GM12873 (cell line): Measurements from ENCODE around the gene CD151.

Source experiments
- TF ChIP-seq, protein P1 (sequence below): IDR thresholded peaks from 2 replicates; pipeline ENCODE4 v1.5.1; 2012; ENCODE audit warnings: low read depth, mild to moderate bottlenecking, moderate library complexity, low read length, control low read depth; ENCODE audit not compliant: insufficient read depth; ENCODE audit errors: missing control alignments

The CD151 gene

DNA sequence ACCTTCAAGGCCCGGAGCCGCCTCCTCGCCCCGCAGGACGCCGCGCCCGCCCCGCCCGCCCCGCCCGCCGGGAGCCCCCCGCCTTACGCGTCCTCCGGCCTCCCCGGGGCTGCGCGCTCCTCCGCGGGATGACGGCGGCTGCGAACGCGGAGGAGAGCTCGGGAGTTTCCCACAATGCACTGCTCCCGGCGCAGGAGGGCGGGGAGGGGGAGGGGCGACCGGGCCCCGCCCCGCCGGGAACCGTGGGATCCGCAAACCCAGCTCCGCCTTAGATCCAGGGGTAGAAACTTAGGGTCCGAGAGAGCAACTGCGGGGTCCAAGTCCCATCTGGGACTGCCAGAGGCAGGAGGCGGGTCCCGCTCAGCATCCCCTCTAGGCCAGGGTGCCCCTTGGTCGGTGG, 42.8 kb upstream of the CD151 start, which contains the start of gene CEND1:
Gene CEND1, minus strand, starts transcription at position 148 of the 400 bp plus-strand sequence. CDS start 1,514 bp downstream, outside the sequence.
- TF ChIP-seq, protein P1, sequence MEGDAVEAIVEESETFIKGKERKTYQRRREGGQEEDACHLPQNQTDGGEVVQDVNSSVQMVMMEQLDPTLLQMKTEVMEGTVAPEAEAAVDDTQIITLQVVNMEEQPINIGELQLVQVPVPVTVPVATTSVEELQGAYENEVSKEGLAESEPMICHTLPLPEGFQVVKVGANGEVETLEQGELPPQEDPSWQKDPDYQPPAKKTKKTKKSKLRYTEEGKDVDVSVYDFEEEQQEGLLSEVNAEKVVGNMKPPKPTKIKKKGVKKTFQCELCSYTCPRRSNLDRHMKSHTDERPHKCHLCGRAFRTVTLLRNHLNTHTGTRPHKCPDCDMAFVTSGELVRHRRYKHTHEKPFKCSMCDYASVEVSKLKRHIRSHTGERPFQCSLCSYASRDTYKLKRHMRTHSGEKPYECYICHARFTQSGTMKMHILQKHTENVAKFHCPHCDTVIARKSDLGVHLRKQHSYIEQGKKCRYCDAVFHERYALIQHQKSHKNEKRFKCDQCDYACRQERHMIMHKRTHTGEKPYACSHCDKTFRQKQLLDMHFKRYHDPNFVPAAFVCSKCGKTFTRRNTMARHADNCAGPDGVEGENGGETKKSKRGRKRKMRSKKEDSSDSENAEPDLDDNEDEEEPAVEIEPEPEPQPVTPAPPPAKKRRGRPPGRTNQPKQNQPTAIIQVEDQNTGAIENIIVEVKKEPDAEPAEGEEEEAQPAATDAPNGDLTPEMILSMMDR: no peak

GRCh38 chr11:790721-791564, 41.8 kb upstream of the CD151 start:
- TF ChIP-seq, protein P1: no peak

GRCh38 chr11:791658-792534, 40.9 kb upstream of the CD151 start:
- TF ChIP-seq, protein P1: no peak

DNA sequence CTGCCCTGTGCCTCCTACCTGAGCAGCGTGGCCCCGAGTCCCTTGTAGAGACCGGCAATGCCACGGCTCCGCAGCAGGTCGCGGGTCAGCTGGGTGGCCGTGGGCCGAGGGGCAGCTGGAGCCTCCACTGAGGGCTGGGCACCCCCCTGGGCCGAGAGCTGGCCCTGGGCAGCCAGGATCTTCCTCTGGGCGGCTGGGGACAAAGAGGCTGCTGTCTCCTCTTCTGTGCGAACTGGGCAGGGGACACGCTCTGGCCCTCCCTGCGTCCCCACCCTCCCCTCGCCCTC, 40.3 kb upstream of the CD151 start:
- TF ChIP-seq, protein P1: no peak

GRCh38 chr11:792873-793272, 39.9 kb upstream of the CD151 start:
- TF ChIP-seq, protein P1: no peak

DNA sequence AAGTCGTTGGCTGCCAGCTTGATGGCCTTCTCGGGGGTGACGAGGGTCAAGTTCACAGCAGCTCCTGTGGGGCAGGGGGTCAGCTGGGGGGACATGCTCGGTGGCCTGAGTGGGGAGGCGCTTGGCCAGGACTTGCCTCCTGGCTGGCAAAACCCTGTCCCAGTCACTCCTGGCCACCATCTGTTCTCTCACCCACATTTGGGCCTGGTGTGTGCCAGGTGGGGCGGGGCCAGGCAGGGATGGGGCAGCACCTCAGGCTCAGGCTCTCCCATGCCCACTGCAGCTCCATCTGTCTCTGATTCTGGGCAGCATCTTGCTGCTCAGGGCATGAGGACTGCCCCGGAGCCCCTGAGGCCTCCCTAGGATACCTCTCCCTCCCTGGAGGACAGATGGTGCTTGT, 39.2 kb upstream of the CD151 start:
- TF ChIP-seq, protein P1: no peak

GRCh38 chr11:794013-794765, 38.6 kb upstream of the CD151 start:
- TF ChIP-seq, protein P1: no peak
